HG02943 (cell line): Measurements from ENCODE around the gene WDR36.

Experiments
- ATAC-seq: cut with Tn5 transposase; IDR thresholded peaks from one replicate; pipeline ENCODE4 v1.9.1; 2021; ENCODE audit warnings: mild to moderate bottlenecking, low read depth, moderate library complexity; ENCODE audit not compliant: unreplicated experiment

The WDR36 gene

DNA sequence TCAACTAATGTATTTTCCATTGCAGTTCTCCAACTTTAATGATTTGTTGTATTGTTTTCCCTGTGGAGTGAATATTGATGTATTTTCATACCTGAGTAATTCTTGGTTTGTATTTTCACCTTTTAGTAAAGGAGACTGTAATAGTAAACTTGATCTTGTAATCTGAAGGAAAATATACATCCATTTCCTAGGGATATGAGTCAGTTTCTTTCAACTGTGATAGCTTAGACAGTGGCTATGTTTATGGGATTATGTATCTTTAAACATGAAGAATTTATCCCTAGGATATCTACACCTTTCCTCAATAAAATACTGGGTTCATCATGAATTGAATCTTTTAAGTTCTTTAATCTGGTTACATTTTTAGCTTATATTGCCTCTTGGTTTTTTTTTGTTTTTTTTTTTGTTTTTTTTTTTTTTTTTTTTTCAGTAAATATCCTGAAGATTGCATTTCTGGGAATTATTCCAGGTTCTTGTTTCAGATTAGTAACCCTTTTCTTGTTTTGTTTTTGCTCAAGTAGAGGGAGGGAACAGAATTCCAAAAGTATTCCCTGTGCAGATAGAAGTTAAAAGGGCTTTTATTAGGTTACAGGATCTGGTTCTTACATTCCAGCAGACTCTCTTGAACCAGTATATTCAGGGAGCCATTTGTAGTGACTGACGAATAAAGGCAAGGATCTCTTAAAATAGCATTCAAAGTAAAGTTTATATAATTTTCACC lies 7.1 kb downstream of the WDR36 start:
- ATAC-seq: no peak

DNA sequence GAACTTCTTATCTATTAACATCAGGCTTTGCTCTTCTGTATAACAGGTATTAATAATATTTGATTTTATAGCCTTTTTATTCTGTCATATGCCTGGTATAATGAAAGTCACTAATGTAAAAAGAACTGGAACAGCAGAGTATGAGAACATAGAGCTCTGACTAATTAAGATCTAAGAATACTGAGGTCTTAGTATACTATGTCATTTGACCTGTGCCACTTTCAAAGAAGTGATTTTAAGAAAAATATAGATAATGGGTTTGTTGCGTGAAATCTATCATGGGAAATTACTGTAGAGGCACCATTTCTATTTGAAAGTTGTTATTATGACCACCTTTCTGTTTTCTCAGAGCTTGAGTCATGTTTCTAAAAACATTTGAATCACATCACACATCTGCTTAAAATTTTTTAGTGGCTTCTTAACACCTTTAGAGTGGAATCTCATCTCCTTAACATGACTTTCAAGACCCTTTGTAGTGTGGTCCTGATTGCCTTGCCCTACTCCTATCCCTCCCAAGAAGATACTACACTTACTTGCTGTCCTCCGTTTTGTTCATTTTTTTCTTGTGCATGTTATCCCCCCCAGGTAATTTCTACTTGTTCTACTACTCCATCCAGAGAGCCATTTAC lies 14.3 kb downstream of the WDR36 start:
- ATAC-seq: no peak

GRCh38 chr5:111107371-111107770 lies 15.2 kb downstream of the WDR36 start:
- no peak for ATAC-seq

GRCh38 chr5:111111956-111112355 lies 19.8 kb downstream of the WDR36 start:
- ATAC-seq: no peak

- ATAC-seq: no peak
These were observed 21.5 kb downstream of the WDR36 start for GRCh38 chr5:111113678-111114077.

GRCh38 chr5:111115229-111115628 lies 23.1 kb downstream of the WDR36 start:
- no peak for ATAC-seq

DNA sequence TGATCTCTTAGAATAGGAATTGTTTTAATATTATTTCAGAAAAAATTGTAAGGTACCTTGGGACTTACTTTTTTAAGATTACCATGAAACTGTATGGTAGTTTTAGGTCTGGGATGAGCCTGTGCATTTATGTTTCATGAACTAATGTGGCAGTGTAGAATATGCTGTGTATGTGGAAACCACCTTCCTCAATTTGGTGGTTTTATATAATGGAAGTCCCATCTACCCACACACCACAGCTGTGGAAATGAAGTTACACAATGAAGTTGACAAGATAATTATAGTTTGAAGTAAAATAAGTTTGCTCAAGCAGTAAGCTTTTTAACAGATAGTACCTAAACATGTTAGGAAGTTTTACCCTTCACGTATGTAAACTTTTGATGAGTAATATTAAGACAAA lies 24.4 kb downstream of the WDR36 start:
- ATAC-seq: no peak

GRCh38 chr5:111117136-111117535 lies 25.0 kb downstream of the WDR36 start:
- no peak for ATAC-seq

- ATAC-seq: no peak
These were observed 27.1 kb downstream of the WDR36 start for GRCh38 chr5:111119221-111119620.

DNA sequence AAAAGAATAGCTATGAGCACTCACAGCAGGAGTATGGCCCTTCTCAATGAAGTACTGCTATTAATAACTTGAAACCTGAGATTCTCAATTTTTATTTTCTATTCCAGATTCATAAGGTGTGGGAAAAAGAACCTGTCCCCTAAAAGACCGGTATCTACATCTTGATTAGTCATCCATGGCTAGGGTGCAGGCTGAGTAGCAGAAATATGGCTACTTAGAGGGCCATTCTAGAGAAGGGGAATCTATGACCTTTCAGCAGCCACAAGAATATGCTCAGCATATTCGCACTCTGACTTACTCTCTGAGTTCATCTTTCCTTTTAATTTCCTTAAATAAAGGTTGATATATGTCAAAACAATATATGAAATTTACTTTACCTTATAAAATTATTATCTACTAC lies 27.7 kb downstream of the WDR36 start:
- no peak for ATAC-seq

DNA sequence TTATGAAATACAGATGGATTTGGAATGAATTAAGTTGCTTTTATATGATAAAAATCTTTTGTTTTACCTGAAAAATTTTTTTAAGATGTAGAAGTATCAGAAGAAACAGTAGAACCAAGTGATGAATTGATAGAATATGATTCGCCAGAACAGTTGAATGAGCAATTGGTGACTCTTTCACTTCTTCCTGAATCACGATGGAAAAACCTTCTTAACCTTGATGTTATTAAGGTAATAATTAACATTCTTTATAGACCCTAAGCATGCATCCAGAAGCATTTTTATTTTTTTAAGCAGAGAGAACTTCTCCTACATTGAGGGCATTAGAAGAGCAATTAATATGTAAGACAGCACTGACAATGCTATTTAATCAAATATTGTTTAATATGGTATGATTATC lies 28.8 kb downstream of the WDR36 start:
- ATAC-seq: no peak

DNA sequence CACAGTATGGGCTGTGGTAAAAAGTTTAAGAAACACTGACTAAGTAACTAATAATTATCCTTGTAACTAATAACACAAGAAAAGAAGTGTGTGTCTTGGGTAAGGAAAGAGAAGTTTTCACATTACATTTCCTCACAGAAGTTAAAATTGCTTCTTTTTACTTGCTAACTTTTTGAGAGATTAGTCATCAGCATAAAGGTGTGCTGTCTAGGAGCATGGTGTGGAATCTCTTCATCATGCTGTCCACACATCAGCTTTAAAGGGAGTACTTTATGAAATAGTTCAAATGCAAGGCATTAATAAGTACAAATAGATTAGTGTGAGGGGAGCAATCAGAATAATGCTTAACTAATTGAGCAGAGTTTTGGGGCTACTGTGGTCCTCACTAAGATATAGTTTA lies 29.8 kb downstream of the WDR36 start:
- no peak for ATAC-seq

GRCh38 chr5:111122398-111122797 lies 30.2 kb downstream of the WDR36 start:
- ATAC-seq: no peak

GRCh38 chr5:111124793-111125192 lies 32.6 kb downstream of the WDR36 start:
- no peak for ATAC-seq

GRCh38 chr5:111126896-111127295 lies 34.7 kb downstream of the WDR36 start:
- ATAC-seq: no peak

- no peak for ATAC-seq
These were observed 35.5 kb downstream of the WDR36 start for GRCh38 chr5:111127453-111128195.

- no peak for ATAC-seq
These were observed 37.8 kb downstream of the WDR36 start for GRCh38 chr5:111129938-111130337.

GRCh38 chr5:111131356-111131755 lies 39.2 kb downstream of the WDR36 start:
- no peak for ATAC-seq

GRCh38 chr5:111132076-111132475 lies 39.9 kb downstream of the WDR36 start:
- no peak for ATAC-seq

DNA sequence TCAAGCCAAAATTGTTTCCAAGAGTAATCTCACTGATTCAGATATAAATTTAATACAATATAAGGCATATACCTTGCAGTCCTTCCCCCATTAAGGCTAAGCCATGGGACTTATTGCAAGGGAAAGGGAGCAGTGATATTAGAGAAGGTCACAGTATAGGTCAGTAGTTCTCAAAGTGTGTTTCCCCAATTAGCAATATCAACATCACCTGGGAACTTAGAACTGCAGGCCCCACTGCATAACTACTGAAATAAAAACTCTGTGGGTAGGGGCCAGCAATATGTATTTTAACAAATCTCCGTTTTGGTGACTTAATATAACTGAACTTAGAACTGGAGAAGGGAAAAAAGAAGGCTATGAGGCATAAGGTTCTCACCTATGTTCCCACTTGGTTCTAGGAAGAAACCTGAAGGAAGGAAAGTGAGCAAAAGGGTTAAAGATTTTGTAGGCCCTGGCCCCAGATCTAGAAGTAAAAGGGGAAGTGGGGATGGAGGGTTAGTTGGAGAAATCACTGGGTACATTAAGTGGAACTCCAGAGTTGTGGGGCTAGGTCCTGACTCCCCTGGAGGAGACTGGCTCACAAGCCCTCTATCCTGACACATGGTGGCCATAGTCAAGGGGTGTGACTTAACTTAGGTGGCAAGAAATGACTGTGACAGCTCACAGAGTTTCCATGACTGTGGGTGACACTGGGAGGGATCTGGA lies 40.7 kb downstream of the WDR36 start:
- ATAC-seq: no peak

DNA sequence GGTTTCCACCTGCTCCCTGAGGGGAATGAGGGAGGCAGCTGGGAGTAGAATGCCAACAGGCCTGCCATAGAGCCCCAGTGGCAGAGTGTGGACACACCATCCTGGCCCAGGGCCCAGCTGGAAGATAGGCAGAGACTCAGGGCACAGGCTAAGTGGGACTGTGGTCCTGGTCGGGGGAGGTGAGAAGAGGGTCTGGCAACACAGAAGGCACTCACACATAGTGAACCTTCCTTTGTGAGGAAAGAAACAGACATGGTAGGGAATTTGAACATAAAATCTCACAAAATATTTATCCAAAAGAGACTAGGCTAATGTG lies 41.2 kb downstream of the WDR36 start:
- no peak for ATAC-seq
